Activated CD4-positive, alpha-beta T cell treated with anti-CD3 and anti-CD28 coated beads for 1 hour (primary cell): ENCODE results near the gene BRME1.

ENCODE experiments used
- DNase-seq: peaks from one replicate; pipeline ENCODE4 v3.0.0-alpha.2; 2020

Gene BRME1

DNA sequence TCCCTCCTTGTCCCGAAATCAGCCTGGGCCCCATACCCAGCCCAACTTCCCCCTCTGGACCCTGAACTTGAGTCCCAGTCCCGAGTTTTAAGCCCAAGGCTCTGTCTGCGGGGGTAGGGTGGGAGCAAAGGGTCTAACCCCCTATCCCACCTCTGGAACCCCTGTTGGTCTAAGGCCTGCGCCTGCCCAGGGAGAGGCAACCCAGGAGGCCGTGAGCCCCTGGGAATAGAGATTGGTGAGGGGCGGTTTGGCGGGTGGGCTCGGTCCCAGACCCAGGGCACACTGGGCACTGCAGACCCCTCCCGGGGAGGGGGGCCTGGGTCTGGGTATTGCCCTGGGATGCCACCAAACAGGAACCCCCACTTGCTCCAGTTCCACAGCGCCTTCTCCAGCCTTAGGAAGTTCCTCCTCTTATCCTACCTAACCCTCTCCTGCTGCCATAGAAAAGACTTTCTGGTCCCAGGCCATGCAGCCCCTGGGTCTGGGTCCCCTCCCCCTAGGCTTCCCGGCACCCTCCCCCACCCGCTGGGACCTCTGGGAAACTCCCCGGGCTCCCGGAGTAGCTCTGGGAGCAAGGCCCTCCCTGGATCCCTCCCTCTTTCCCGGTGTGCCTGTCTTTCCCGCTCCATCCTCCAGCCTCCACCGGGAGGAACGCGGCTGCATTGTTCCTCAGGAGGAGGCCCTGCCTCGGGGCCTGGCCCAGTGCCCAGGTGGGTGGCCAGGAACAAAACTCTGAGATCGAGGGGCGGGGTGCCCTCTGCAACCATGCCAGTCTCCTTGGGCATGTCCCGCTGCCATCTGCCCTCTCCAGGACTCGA, 62.6 kb downstream of the BRME1 start:
- DNase-seq = no peak

DNA sequence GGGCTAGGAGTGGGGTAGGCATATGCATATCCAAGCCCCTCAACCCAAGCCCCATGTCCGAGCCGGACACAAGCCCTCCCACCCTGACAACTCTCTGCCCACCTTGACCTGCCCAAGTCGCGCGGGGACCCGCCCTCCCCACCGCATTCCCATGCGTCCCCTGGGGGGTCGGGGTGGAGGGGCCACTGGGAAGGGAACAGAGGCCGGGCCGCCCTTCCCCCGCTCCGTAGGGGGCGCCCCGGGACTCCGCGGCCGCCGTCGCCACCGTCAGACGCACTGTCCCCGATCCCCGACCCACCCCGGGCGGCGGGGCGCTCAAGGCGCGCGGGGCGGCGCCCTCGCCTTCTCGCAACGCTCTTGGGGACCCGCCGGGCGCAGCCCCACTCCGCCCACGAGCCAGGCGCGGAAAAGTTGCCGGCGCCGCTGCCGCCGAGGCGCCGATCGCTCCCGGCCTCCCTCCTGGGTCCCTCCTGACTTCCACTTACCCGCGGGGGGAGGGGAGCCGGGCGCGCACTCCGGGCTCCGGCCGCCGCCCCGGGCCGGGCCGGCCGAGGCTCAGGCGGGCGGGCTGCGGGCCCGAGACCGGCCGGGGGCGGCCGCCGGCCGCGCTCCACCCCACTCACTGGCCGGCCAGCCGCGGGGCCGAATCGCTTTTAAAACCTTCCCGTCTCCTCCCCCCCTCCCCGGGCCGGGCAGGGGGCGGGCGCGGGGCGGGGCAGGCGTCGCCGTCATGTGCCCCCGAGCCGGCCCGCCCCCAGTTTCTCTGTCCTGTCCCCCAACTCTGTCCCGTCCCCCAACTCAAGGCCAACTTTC, 63.4 kb downstream of the BRME1 start:
- DNase-seq = peak; percentile 58

DNA sequence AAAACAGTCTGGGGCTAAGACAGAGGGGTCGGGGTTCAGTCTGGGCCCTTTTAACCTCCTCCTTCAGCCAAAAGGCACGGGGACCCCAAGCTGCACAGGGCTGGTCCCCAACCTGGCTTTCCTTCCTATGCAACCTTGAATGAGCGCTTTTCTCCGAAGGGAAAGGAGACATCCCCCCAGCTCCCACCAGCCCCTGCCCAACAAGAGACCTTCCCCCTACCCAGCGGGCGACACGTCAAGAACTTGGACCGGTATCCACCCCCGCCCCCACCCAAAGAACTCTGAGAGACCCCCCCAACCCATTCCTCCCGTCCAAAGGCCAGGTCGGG, 64.0 kb downstream of the BRME1 start:
- no peak for DNase-seq

DNA sequence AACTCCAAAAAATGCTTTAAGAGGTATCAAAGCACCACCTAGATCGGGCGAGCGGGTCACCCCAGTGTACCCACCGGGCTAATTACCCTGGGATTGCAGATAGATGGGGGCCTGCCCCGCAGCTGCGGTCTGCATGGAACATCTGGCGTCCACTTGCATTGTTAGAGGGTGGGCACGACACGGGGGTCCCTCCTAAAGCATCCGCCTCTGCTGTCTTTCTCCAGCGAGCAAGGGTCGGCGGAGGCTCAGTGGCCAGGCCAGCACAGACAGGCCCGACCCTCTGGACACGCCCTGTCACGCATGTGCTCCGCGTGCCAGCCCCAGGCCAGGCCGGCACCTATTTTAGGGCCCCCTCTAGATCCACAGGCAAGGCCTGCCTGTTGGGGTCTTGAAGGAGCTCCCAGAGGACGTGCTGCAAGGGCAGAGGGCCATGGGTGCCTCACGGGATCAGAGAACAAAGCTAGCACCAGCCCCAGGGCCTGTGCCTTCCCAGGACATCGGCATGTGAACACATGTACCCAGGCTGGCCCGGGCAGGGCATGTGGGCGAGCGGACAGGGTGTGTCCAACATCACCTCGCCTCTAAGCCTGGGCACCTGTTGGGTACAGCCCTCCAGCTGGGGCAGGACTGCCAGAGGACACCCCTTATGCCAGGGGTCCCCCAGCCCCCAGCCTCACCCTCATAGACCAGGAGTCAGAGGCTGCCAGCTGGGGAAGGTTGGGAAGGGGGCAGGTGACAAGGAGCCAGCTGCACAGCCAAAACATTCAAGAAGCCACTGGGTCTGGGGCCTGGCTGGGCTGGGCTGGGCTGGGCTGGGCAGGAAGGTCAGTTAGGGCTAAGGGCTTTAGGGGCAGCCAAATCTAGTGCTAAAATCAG, 64.6 kb downstream of the BRME1 start:
- no peak for DNase-seq

DNA sequence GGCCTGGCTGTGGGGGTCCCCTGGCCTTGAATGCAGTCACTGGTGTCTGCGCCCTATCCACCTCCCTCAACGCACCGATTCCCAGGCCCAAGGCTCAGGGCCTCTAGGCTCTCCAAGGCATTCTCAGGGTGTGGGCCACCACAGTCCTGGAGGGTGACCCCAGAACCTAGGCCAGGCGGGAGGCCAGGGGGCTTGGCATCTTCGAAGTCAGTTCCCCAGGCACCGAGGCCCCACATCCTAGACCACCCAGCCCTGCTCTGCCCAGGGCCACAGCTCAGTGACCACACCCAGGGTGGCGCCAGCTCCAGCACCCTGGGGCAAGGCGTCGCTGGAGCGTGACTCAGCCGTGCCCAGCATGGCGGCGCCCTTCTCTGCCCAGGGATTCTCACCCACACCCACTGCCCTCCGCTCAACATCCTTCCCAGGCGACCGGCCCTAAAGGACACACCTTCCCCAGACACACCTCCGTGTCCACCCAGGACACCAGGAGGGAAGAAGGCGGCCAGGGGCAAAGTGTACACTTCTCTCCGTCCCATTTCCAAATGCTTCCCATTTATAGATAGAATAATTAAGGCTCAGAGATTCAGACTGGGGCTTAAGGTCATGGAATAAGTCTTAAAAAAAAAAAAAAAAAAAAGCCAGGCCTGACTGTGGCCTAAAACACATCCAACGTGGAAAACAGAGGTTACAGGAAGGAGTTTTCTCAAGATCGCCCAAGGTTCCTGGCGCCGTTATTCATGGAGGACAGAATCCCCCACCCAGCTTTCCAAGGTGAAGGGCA, 65.4 kb downstream of the BRME1 start:
- DNase-seq = no peak

DNA sequence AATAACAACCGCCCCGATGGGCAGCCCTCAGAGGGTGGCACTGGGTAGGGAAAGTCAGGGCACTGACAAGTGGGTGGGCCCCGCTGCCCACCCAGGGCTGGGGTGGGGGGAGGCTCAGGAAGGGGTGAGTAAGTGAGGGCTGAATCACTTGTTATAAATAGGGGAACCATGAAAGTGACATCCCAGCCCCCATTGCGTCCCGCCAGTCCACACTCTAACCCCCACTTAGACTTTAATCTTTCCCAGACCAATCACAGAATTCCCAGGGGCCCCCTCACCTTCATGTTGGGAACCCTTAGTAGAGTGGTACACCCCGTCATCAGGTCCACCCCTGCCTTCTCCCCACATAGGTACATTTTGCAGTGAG, 66.0 kb downstream of the BRME1 start:
- DNase-seq = no peak

DNA sequence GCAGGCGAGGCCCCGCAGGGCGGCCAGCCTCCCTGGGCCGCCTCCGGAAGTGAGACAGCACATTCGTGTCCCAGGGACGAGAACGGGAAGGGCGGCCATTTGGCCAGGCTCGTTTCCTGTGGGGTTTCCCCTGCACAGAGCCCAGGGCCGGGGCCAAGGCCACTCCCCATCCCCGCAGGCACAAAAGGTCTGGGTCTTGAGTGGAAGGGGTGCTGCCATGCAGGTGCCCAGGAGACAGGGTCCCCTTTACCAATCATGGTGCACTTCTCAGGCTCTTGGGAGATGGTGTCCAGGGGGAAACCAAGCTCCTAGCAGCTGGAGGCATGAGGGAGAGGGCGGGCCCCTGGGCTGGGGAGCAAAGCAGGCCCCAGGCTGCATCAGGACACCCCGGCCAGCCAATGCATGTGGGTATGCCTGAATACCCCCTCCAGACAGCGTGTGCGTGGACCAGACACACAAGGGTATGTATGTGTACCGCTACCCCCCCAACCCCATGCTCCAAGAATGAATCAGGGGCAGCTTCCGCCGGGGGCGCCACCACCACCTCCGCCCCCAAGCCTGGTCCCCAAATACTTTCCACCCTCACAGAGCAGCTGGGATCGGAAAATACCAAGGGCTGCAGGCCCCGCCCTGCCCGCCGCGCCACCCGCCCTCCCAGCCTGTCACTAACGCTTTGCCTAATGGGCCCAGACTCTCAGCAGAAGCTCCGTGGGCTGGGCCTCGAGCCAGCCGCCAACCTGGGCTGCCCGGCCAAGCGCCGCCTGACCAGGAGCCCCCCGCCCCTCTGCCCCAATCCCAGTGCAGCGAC, 66.6 kb downstream of the BRME1 start:
- DNase-seq = peak; percentile 82

DNA sequence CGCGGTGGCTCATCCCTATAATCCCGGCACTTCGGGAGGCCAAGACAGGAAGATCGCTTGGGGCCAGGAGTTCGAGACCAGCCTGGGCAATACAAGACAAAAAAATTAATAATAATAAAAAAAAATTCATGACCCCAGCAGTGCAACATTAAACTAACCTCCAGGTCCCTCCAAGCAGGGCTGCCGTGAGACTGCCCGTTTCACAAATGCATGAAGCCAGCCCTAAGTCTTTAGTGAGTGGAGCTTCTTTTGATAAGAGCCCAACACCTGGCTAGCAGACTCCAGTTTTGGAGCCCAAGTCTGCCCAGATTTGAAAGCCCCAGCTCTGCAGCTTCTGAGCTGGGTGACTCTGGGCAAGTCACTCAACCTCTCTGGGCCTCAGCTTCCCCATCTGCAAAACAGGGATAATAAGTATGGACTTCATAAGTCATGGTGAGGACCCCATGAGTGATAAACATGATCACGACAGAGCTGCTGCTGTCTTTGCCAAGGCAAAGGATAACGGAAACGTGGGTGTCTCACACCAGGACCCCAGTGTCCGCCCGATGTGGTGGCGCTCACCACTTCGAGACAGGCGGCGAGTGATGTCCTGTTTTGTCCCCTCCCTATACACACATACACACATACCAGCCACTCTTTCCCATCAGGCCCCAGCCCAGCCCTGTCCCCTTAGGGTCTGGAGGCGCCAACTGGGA, 67.3 kb downstream of the BRME1 start:
- DNase-seq = no peak

DNA sequence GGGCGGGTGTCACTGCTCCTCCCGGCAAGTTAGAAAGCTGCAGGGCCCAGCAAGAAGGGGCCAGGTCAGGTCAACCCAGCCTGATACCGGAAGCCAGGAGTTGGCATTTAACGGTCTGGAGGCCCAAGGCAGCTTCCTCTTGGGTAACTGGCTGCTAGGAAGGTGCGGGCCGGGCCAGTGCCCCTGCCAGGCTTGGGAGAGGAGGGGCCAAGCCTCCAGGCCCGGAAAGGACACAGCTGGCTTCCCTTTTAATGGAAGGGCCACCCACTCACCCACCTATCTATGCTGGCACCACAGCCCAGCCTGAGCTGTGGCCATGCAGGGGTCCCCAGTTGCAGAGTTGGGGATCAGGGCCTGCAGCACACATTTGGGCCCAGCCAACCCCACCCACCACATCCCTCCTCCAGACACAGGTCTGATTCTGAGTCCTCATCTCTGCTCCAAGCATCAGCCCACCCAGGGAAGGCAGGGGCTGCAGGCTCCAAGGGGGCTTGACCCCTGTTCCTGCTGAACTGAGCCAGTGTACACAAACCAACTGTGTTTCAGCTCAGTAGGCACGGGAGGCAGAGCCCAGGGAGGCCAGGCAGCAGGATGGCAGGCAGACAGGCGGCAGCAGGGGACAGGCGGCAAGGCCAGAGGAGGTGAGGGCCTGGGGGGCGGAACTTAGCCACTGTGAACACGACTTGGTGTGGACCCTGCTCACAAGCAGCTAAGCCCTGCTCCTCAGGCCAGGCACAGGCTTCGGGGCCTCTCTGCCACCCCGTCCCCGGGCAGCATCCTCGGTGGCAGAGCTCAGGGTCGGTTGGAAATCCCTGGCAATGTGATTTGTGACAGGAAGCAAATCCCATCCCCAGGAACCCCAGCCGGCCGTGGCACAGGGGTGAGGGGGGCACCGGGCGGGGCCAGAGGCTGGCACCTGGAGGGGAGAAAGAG, 69.9 kb downstream of the BRME1 start:
- DNase-seq = no peak

DNA sequence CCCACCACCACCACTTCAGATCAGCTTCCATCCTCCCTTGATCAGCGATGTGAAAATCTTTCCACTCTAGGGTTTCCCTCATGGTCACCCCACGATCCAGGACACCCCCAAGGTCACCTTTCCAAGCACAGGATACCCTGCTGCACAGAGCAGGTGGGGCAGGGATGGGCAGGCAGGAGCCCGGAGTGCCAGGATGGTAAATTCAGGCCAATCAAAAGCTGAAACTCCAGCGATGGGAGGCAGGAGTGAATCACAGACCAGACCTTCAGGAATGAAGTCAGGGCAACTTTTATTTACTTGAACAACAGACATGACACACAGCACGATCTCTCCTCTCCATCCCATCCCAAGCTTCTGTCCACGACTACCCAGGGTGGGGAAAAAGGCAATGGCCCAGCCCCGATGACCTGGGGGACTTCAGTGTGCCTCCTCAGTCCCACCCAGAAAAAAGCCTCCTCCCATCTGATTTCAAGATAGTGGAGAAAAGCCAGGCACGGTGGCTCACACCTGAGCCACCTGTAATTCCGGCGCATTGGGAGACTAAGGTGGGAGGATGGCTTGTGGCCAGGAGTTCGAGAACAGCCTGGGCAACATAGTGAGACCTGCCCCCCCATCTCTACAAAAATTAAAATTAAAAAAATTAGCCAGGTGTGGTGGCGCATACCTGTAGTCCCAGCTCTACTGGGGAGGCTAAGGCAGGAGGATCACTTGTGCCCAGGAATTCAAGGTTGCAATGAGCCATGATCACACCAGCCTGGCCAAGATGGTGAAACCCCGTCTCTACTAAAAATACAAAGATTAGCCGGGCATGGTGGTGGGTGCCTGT, 71.5 kb downstream of the BRME1 start:
- DNase-seq = no peak

DNA sequence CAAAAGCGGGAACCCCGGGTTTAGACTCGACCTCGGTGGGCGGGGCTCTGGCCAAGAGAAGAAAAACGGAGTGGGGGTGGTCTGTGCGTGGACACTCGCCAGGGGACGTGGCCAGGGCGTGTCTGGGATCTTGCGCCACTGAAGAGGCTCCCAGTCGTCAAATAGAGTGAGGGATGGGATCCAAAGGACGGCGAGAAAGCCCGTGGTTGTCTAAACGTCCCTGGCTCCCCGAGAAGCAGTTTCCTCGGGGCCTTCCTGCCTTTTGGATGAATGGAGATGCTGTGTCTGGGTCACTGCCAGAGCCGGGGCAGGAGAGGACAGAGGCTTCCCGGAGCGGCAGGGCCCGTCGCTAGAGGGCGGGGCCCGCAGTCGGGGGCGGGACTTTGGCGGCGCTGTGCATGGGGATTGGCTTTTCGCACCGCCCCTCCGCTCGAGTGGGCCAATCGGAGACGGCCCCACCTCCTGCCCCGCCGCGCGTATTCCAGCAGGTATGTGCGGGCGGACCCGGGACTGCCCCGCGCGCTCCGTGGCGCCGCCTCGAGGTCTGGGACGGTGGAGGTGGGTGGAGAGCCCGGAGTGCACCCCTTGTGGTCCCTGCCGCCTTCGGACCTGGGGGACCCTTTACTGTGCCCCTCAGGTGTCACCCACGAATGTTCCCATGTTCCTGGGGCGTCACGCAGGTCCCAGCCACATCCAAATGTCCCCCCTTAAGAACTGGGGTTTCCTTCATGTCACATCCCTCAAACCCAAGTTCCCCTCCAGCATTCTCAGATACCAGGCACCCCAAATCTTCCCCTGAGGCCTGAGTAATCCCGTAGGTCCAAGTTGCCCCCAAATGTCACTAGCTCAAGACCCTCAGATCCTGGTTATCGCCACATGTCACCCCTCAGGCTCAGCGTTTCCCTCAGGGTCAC, 72.3 kb downstream of the BRME1 start:
- peak; percentile 83 for DNase-seq
